GM23338 (cell line): ENCODE results near the gene SLC4A2. TPM values are rescaled to one million over a fixed set of nuclear protein-coding genes. Genes with fewer than 3 reads are reported as not detected.

Source experiments
- ATAC-seq: fragments of 200-7000 bp; cut with Tn5 transposase; 3 replicates; pipeline ENCODE4 v1.9.1; 2020
- DNase-seq: peaks from one replicate; pipeline ENCODE4 v3.0.0-alpha.2; 2015; ENCODE audit warnings: low spot score
- H2AFZ ChIP-seq: fragments of 200-600 bp; sonication (generic); 2 replicates; pipeline ENCODE4 v1.8.0; 2016; ENCODE audit warnings: antibody characterized with exemption, mild to moderate bottlenecking, moderate library complexity
- H3F3A ChIP-seq: fragments of 200-600 bp; sonication (generic); replicated peaks from 2 replicates; pipeline ENCODE4 v1.8.0; 2017; ENCODE audit warnings: antibody characterized with exemption, mixed run types, low read depth
- H3K27ac ChIP-seq: fragments of 200-600 bp; sonication (generic); 2 replicates; pipeline ENCODE4 v1.6.1; 2016; ENCODE audit warnings: low read depth
- H3K27me3 ChIP-seq: fragments of 200-600 bp; sonication (generic); 2 replicates; pipeline ENCODE4 v1.8.0; 2016; ENCODE audit warnings: mild to moderate bottlenecking, mixed run types, moderate library complexity; ENCODE audit not compliant: insufficient read depth
- H3K36me3 ChIP-seq: fragments of 200-600 bp; sonication (generic); 2 replicates; pipeline ENCODE4 v1.8.0; 2016; ENCODE audit warnings: mild to moderate bottlenecking; ENCODE audit not compliant: insufficient read depth
- H3K4me1 ChIP-seq: fragments of 200-600 bp; sonication (generic); 2 replicates; pipeline ENCODE4 v1.8.0; 2016; ENCODE audit warnings: mild to moderate bottlenecking, moderate library complexity; ENCODE audit not compliant: insufficient read depth
- H3K4me2 ChIP-seq: fragments of 200-600 bp; sonication (generic); 2 replicates; pipeline ENCODE4 v1.7.1; 2017; ENCODE audit warnings: mixed run types
- H3K4me3 ChIP-seq: fragments of 200-600 bp; sonication (generic); 2 replicates; pipeline ENCODE4 v1.6.1; 2016; ENCODE audit warnings: mixed run types
- H3K79me2 ChIP-seq: fragments of 200-600 bp; sonication (generic); replicated peaks from 2 replicates; pipeline ENCODE4 v1.8.0; 2017; ENCODE audit warnings: mild to moderate bottlenecking; ENCODE audit not compliant: insufficient read depth
- H3K9me2 ChIP-seq: fragments of 200-600 bp; sonication (generic); 2 replicates; pipeline ENCODE4 v1.8.0; 2017; ENCODE audit not compliant: insufficient read depth
- H4K20me1 ChIP-seq: fragments of 200-600 bp; sonication (generic); replicated peaks from 2 replicates; pipeline ENCODE4 v1.8.0; 2017; ENCODE audit warnings: mild to moderate bottlenecking; ENCODE audit not compliant: insufficient read depth
- H3K27ac Mint-ChIP-seq: 2 replicates; pipeline ENCODE4 v1.8.0; 2020; ENCODE audit warnings: inconsistent platforms, mild to moderate bottlenecking, moderate library complexity, mixed read lengths
- H3K27me3 Mint-ChIP-seq: 3 replicates; pipeline ENCODE4 v1.8.0; 2022; ENCODE audit warnings: low read depth, mild to moderate bottlenecking, moderate library complexity, mixed read lengths, inconsistent platforms; ENCODE audit not compliant: insufficient read depth, poor library complexity
- H3K36me3 Mint-ChIP-seq: 3 replicates; pipeline ENCODE4 v1.8.0; 2021; ENCODE audit warnings: low read depth, mild to moderate bottlenecking, inconsistent platforms, moderate library complexity, mixed read lengths
- H3K4me1 Mint-ChIP-seq: 3 replicates; pipeline ENCODE4 v1.8.0; 2020; ENCODE audit warnings: mild to moderate bottlenecking, inconsistent platforms, mixed read lengths
- H3K4me3 Mint-ChIP-seq: 3 replicates; pipeline ENCODE4 v1.8.0; 2021; ENCODE audit warnings: moderate library complexity, mild to moderate bottlenecking, inconsistent platforms, mixed read lengths
- H3K9me3 Mint-ChIP-seq: 3 replicates; pipeline ENCODE4 v1.8.0; 2020; ENCODE audit warnings: moderate library complexity, mild to moderate bottlenecking, inconsistent platforms, mixed read lengths
- CREB1 ChIP-seq: fragments of 250-450 bp; sonication (Bioruptor Pico); IDR thresholded peaks from 2 replicates; pipeline ENCODE4 v1.5.0; 2020; ENCODE audit warnings: low read depth, mild to moderate bottlenecking, moderate library complexity
- EZH2 ChIP-seq: fragments of 200-600 bp; sonication (generic); IDR thresholded peaks from one replicate; pipeline ENCODE4 v1.8.0; 2017; ENCODE audit warnings: antibody characterized with exemption, mild to moderate bottlenecking, low read depth; ENCODE audit not compliant: unreplicated experiment
- JUNB ChIP-seq: IDR thresholded peaks from one replicate; pipeline ENCODE4 v1.6.1; 2016; ENCODE audit warnings: antibody characterized with exemption; ENCODE audit not compliant: unreplicated experiment
- NANOG ChIP-seq: IDR thresholded peaks from 2 replicates; pipeline ENCODE4 v1.6.1; 2016; ENCODE audit warnings: antibody characterized with exemption, borderline replicate concordance
- POLR2AphosphoS5 ChIP-seq: IDR thresholded peaks from 2 replicates; pipeline ENCODE4 v1.6.1; 2016; ENCODE audit warnings: antibody characterized with exemption, low read depth
- STAT1 ChIP-seq: IDR thresholded peaks from one replicate; pipeline ENCODE4 v1.6.1; 2016; ENCODE audit warnings: antibody characterized with exemption; ENCODE audit not compliant: unreplicated experiment
- ZNF114 ChIP-seq: fragments of 250-450 bp; sonication (Bioruptor Pico); IDR thresholded peaks from 2 replicates; pipeline ENCODE4 v1.5.0; 2020; ENCODE audit warnings: mild to moderate bottlenecking, moderate library complexity
- ZNF331 ChIP-seq: fragments of 250-450 bp; sonication (Bioruptor Pico); IDR thresholded peaks from 2 replicates; pipeline ENCODE4 v1.5.0; 2020; ENCODE audit warnings: low read depth, mild to moderate bottlenecking, moderate library complexity
- polyA plus RNA-seq: library from polyadenylated mRNA; unstranded; fragments of >200 nt; fragmentation: Nextera tagmentation; extraction: Ambion mirVana; gene quantifications from 2 replicates; pipeline ENCODE4 v1.2.1, GENCODE V29; 2016
- total RNA-seq: library from RNA; depleted of rRNA; stranded (reverse); fragments of >200 nt; shearing (Covaris generic); gene quantifications from 2 replicates; pipeline ENCODE4 v1.2.3, GENCODE V29; 2014
- TF ChIP-seq, protein P1 (sequence below): IDR thresholded peaks from one replicate; pipeline ENCODE4 v1.6.1; 2018; ENCODE audit warnings: antibody characterized with exemption; ENCODE audit not compliant: unreplicated experiment
- TF ChIP-seq, protein P2 (sequence below): fragments of 250-450 bp; sonication (Bioruptor Pico); IDR thresholded peaks from 2 replicates; pipeline ENCODE4 v1.5.0; 2020; ENCODE audit warnings: mild to moderate bottlenecking, moderate library complexity

Gene SLC4A2
- total and polyA plus RNA-seq, 2 experiments from 2014 or later, result 64.8 to 106 TPM

DNA sequence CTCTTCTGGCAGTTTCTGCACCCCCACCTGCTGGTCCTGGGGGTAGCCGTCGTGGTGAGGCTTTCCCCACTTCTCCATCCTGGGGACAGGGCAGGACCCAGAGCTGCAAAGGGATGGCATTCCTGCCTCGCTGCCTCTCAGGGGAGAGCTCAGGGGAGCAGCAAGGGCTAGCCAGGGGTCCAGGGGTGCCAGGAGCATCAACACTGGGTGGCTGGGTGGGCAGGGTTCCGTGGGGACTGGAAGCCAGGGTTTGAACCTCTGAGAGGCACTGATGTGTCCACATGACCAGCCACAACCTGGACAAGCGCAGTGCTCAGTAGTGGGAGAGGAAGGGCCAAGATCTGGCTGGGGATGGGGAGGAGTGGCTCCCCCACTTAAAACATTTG is 25.5 kb upstream of the SLC4A2 start (continued):
- TF ChIP-seq, protein P1, sequence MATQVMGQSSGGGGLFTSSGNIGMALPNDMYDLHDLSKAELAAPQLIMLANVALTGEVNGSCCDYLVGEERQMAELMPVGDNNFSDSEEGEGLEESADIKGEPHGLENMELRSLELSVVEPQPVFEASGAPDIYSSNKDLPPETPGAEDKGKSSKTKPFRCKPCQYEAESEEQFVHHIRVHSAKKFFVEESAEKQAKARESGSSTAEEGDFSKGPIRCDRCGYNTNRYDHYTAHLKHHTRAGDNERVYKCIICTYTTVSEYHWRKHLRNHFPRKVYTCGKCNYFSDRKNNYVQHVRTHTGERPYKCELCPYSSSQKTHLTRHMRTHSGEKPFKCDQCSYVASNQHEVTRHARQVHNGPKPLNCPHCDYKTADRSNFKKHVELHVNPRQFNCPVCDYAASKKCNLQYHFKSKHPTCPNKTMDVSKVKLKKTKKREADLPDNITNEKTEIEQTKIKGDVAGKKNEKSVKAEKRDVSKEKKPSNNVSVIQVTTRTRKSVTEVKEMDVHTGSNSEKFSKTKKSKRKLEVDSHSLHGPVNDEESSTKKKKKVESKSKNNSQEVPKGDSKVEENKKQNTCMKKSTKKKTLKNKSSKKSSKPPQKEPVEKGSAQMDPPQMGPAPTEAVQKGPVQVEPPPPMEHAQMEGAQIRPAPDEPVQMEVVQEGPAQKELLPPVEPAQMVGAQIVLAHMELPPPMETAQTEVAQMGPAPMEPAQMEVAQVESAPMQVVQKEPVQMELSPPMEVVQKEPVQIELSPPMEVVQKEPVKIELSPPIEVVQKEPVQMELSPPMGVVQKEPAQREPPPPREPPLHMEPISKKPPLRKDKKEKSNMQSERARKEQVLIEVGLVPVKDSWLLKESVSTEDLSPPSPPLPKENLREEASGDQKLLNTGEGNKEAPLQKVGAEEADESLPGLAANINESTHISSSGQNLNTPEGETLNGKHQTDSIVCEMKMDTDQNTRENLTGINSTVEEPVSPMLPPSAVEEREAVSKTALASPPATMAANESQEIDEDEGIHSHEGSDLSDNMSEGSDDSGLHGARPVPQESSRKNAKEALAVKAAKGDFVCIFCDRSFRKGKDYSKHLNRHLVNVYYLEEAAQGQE, result no peak
- TF ChIP-seq ZNF114 (no peak), STAT1 (no peak)

DNA sequence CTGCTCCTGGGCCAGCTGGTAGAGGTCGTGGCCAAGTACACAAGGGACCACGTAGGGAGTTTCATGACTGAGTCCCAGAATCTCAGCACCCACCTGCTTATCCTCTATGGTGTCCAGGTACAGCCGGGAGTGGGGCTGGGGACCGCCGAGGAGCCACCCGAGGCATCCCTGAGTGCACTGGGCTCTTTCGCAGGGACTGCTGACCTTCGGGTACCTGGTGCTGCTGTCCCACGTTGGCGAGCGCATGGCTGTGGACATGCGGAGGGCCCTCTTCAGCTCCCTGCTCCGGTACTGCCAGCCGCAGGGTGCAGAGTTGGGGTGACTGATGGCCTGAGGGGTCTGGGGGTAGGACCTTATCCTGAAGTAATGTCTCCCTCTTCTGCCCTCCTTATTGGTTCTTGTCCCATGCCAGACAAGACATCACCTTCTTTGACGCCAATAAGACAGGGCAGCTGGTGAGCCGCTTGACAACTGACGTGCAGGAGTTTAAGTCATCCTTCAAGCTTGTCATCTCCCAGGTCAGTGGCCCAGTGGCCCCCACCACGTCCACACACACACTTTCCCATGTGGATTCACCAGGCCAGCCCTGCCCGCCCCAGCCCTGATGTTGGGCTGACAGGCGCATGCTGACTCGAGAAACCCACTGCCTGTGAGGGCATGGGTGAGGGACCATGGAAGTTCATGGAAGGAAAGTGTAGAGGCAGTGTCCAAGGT is 24.9 kb upstream of the SLC4A2 start:
- H3K27me3 Mint-ChIP-seq, result peaks cover 8% of the 10 kb centered on the region
- no peaks in the 10 kb centered on the region for H3K4me1 ChIP-seq
- no peak overlapping the region for H3K27ac Mint-ChIP-seq
- no peak overlapping the region for H3K4me3 ChIP-seq
- H3K27me3 ChIP-seq, result no peaks in the 10 kb centered on the region
- H2AFZ ChIP-seq, result no peak overlapping the region
- 0 out of 3 replicates have a peak, but pooled peaks cover 6% of the 10 kb centered on the region for H3K36me3 Mint-ChIP-seq
- no peak overlapping the region for H3K4me3 Mint-ChIP-seq
- no peaks in the 10 kb centered on the region for H3F3A ChIP-seq
- no peaks in the 10 kb centered on the region for H3K9me3 Mint-ChIP-seq
- no peaks in the 10 kb centered on the region; the same call in 1 of the 2 replicates for H4K20me1 ChIP-seq
- no peaks in the 10 kb centered on the region for H3K9me2 ChIP-seq
- H3K36me3 ChIP-seq, result no peaks in the 10 kb centered on the region
- peaks cover 2% of the 10 kb centered on the region; the same call in 1 of the 3 replicates for H3K4me1 Mint-ChIP-seq
- H3K79me2 ChIP-seq, result peaks cover 5% of the 10 kb centered on the region; the same call in 1 of the 2 replicates
- no peak overlapping the region for H3K27ac ChIP-seq
- no peak overlapping the region for H3K4me2 ChIP-seq
- DNase-seq, result no peak
- ATAC-seq, result no peak
- TF ChIP-seq ZNF114 (no peak), JUNB (no peak), CREB1 (CRISPR knock-in tag) (no peak), NANOG (no peak), POLR2AphosphoS5 (no peak), ZNF331 (CRISPR knock-in tag) (no peak), EZH2 (no peak), STAT1 (no peak)
- TF ChIP-seq, protein P2, sequence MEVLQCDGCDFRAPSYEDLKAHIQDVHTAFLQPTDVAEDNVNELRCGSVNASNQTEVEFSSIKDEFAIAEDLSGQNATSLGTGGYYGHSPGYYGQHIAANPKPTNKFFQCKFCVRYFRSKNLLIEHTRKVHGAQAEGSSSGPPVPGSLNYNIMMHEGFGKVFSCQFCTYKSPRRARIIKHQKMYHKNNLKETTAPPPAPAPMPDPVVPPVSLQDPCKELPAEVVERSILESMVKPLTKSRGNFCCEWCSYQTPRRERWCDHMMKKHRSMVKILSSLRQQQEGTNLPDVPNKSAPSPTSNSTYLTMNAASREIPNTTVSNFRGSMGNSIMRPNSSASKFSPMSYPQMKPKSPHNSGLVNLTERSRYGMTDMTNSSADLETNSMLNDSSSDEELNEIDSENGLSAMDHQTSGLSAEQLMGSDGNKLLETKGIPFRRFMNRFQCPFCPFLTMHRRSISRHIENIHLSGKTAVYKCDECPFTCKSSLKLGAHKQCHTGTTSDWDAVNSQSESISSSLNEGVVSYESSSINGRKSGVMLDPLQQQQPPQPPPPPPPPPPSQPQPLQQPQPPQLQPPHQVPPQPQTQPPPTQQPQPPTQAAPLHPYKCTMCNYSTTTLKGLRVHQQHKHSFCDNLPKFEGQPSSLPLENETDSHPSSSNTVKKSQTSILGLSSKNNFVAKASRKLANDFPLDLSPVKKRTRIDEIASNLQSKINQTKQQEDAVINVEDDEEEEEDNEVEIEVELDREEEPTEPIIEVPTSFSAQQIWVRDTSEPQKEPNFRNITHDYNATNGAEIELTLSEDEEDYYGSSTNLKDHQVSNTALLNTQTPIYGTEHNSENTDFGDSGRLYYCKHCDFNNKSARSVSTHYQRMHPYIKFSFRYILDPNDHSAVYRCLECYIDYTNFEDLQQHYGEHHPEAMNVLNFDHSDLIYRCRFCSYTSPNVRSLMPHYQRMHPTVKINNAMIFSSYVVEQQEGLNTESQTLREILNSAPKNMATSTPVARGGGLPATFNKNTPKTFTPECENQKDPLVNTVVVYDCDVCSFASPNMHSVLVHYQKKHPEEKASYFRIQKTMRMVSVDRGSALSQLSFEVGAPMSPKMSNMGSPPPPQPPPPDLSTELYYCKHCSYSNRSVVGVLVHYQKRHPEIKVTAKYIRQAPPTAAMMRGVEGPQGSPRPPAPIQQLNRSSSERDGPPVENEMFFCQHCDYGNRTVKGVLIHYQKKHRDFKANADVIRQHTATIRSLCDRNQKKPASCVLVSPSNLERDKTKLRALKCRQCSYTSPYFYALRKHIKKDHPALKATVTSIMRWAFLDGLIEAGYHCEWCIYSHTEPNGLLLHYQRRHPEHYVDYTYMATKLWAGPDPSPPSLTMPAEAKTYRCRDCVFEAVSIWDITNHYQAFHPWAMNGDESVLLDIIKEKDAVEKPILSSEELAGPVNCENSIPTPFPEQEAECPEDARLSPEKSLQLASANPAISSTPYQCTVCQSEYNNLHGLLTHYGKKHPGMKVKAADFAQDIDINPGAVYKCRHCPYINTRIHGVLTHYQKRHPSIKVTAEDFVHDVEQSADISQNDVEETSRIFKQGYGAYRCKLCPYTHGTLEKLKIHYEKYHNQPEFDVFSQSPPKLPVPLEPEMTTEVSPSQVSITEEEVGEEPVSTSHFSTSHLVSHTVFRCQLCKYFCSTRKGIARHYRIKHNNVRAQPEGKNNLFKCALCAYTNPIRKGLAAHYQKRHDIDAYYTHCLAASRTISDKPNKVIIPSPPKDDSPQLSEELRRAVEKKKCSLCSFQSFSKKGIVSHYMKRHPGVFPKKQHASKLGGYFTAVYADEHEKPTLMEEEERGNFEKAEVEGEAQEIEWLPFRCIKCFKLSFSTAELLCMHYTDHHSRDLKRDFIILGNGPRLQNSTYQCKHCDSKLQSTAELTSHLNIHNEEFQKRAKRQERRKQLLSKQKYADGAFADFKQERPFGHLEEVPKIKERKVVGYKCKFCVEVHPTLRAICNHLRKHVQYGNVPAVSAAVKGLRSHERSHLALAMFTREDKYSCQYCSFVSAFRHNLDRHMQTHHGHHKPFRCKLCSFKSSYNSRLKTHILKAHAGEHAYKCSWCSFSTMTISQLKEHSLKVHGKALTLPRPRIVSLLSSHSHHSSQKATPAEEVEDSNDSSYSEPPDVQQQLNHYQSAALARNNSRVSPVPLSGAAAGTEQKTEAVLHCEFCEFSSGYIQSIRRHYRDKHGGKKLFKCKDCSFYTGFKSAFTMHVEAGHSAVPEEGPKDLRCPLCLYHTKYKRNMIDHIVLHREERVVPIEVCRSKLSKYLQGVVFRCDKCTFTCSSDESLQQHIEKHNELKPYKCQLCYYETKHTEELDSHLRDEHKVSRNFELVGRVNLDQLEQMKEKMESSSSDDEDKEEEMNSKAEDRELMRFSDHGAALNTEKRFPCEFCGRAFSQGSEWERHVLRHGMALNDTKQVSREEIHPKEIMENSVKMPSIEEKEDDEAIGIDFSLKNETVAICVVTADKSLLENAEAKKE, result no peak
- TF ChIP-seq, protein P1, result no peak
